ENCODE measurements around the gene FCHSD2. TPM values are rescaled to one million over a fixed set of nuclear protein-coding genes. Genes with fewer than 3 reads are reported as not detected.

FCHSD2 gene
- total and polyA plus RNA-seq, 2 of the 13 experiments (the other 11 are each of a cell fraction or from before 2014, with no cell fraction given), result 20.5 to 24.8 TPM

DNA sequence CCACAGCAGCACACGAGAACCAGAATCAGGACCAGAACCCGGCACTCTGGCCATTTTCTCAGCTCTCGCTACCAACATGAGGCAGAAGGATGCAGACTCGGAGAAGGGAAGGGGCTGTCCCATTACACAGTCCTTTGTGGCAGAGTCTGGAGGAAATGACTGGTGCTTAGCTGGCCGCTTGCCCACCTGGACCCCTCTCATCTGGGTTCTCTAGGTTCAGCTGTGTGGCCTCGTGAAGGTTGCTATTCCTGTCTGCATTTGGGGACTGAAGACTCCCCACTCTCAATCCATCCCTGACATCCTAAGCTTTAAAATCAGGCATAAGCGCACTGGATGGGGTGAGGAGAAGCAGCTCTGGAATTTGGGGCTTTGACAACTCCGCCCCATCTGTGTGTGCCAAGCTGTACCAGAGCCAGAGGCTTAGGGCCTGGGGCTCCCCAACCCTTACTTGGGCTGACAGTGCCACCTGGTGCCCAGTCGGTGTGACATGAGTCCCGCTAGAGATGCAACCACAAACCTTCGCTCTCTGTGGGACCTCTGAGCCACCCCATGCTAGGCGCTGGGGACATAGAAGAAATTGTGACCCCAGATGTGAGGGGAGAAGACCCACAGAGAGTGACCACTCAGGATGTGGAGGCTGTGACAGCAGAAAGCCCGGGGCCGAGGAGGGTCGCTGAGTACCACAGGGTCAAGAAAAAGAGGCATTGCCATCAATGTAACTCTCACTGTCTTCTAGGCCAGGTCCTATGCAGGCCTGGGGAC is 35.8 kb upstream of the FCHSD2 start (continued):
- TF ChIP-seq SP1 (IDR thresholded peaks at IDR 0.05), result no peak
- 0 out of 2 replicates have a peak, but pooled peaks have one; percentile 12 for TF ChIP-seq SP1 (CRISPR knock-in tag; IDR thresholded peaks at IDR 0.05)
- TF ChIP-seq ZNF3 (CRISPR knock-in tag; IDR thresholded peaks at IDR 0.05), result no peak
- TF ChIP-seq, protein P1, sequence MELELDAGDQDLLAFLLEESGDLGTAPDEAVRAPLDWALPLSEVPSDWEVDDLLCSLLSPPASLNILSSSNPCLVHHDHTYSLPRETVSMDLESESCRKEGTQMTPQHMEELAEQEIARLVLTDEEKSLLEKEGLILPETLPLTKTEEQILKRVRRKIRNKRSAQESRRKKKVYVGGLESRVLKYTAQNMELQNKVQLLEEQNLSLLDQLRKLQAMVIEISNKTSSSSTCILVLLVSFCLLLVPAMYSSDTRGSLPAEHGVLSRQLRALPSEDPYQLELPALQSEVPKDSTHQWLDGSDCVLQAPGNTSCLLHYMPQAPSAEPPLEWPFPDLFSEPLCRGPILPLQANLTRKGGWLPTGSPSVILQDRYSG (CRISPR knock-in tag; IDR thresholded peaks at IDR 0.05), result no peak
- no peak for TF ChIP-seq SETDB1 (CRISPR knock-in tag; IDR thresholded peaks at IDR 0.05; ENCODE audit: borderline replicate concordance)
- TF ChIP-seq ZNF260 (CRISPR knock-in tag; IDR thresholded peaks at IDR 0.05; ENCODE audit: borderline replicate concordance, low read depth), result no peak
- peak; percentile 73; the same call in 1 of the 2 replicates for TF ChIP-seq SP4 (CRISPR knock-in tag; IDR thresholded peaks at IDR 0.05)
- TF ChIP-seq, protein P2, sequence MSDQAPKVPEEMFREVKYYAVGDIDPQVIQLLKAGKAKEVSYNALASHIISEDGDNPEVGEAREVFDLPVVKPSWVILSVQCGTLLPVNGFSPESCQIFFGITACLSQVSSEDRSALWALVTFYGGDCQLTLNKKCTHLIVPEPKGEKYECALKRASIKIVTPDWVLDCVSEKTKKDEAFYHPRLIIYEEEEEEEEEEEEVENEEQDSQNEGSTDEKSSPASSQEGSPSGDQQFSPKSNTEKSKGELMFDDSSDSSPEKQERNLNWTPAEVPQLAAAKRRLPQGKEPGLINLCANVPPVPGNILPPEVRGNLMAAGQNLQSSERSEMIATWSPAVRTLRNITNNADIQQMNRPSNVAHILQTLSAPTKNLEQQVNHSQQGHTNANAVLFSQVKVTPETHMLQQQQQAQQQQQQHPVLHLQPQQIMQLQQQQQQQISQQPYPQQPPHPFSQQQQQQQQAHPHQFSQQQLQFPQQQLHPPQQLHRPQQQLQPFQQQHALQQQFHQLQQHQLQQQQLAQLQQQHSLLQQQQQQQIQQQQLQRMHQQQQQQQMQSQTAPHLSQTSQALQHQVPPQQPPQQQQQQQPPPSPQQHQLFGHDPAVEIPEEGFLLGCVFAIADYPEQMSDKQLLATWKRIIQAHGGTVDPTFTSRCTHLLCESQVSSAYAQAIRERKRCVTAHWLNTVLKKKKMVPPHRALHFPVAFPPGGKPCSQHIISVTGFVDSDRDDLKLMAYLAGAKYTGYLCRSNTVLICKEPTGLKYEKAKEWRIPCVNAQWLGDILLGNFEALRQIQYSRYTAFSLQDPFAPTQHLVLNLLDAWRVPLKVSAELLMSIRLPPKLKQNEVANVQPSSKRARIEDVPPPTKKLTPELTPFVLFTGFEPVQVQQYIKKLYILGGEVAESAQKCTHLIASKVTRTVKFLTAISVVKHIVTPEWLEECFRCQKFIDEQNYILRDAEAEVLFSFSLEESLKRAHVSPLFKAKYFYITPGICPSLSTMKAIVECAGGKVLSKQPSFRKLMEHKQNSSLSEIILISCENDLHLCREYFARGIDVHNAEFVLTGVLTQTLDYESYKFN (CRISPR knock-in tag; conservative IDR thresholded peaks at IDR 0.05), result no peak; the same call in 1 of the 2 replicates
- TF ChIP-seq, protein P3, sequence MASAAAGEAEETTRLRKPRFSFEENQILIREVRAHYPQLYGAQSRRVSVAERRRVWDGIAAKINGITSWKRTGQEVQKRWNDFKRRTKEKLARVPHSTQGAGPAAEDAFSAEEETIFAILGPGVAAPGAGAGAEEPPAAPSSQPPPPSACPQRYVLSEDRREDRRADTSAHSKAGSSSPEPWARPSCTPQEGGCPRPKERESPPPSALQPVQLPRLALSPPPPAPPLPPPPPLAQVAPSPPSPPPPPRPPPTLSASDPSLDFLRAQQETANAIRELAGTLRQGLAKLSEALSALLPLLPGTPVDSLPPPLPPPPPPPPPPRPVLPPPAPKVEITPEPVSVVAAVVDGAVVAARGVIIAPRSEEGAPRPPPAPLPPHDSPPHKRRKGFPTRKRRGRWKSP (CRISPR knock-in tag; IDR thresholded peaks at IDR 0.05), result no peak
- TF ChIP-seq, protein P4, sequence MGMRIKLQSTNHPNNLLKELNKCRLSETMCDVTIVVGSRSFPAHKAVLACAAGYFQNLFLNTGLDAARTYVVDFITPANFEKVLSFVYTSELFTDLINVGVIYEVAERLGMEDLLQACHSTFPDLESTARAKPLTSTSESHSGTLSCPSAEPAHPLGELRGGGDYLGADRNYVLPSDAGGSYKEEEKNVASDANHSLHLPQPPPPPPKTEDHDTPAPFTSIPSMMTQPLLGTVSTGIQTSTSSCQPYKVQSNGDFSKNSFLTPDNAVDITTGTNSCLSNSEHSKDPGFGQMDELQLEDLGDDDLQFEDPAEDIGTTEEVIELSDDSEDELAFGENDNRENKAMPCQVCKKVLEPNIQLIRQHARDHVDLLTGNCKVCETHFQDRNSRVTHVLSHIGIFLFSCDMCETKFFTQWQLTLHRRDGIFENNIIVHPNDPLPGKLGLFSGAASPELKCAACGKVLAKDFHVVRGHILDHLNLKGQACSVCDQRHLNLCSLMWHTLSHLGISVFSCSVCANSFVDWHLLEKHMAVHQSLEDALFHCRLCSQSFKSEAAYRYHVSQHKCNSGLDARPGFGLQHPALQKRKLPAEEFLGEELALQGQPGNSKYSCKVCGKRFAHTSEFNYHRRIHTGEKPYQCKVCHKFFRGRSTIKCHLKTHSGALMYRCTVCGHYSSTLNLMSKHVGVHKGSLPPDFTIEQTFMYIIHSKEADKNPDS (CRISPR knock-in tag; IDR thresholded peaks at IDR 0.05), result no peak
- TF ChIP-seq ZNF501 (CRISPR knock-in tag; IDR thresholded peaks at IDR 0.05), result peak; percentile 77; the same call in 1 of the 2 replicates
- no peak for TF ChIP-seq ATM (IDR thresholded peaks at IDR 0.05; ENCODE audit: borderline replicate concordance)
- TF ChIP-seq SMAD9 (CRISPR knock-in tag; IDR thresholded peaks at IDR 0.05), result no peak; the same call in 1 of the 2 replicates
- TF ChIP-seq HNRNPLL (IDR thresholded peaks at IDR 0.05; ENCODE audit: low read depth, low read length, poor library complexity, severe bottlenecking), result no peak
- TF ChIP-seq, protein P5, sequence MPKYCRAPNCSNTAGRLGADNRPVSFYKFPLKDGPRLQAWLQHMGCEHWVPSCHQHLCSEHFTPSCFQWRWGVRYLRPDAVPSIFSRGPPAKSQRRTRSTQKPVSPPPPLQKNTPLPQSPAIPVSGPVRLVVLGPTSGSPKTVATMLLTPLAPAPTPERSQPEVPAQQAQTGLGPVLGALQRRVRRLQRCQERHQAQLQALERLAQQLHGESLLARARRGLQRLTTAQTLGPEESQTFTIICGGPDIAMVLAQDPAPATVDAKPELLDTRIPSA (CRISPR knock-in tag; IDR thresholded peaks at IDR 0.05; ENCODE audit: borderline replicate concordance), result no peak
- TF ChIP-seq YEATS2 (CRISPR knock-in tag; IDR thresholded peaks at IDR 0.05; ENCODE audit: borderline replicate concordance), result no peak
- TF ChIP-seq, protein P6, sequence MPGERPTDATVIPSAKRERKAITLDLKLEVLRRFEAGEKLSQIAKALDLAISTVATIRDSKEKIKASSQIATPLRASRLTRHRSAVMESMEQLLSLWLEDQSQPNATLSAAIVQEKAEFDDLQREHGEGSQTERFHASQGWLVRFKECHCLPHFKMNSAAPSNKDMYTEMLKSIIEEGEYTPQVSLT (CRISPR knock-in tag; IDR thresholded peaks at IDR 0.05; ENCODE audit: borderline replicate concordance, low read depth), result no peak
- peak; percentile 50; the same call in 1 of the 2 replicates for TF ChIP-seq ZNF83 (CRISPR knock-in tag; IDR thresholded peaks at IDR 0.05; ENCODE audit: borderline replicate concordance)
